Kidney (tissue), 14 donors: ENCODE data around the gene COL11A1. TPM values are rescaled to one million over a fixed set of nuclear protein-coding genes. Genes with fewer than 3 reads are reported as not detected.

ENCODE experiments used
- DNase-seq, 5 donors: peaks; one replicate each; pipeline ENCODE4 v3.0.0-alpha.2; 2013 to 2020
- FAIRE-seq: peaks from 2 replicates; lab custom pipeline; 2012; peaks lifted over from hg19 to GRCh38; lab: Jason Lieb, UNC
- H3K27ac ChIP-seq, 2 donors: one replicate each; pipeline ENCODE4 v1.7.0; 2013; ENCODE audit warnings: low read depth in 2 of 2, low read length in 2 of 2, inconsistent platforms in 1 of 2
- H3K27me3 ChIP-seq: one replicate; pipeline ENCODE4 v1.7.1; 2013; ENCODE audit warnings: low read length, inconsistent platforms; ENCODE audit not compliant: control insufficient read depth, insufficient read depth
- H3K36me3 ChIP-seq, 3 donors: one replicate each; pipeline versions ENCODE4 v1.7.0 to v1.7.1; 2013; ENCODE audit warnings: low read length in 3 of 3, control low read depth in 1 of 3, inconsistent platforms in 1 of 3; ENCODE audit not compliant: insufficient read depth in 3 of 3, control insufficient read depth in 2 of 3
- H3K4me1 ChIP-seq, 3 donors: one replicate each; pipeline versions ENCODE4 v1.7.0 to v1.7.1; 2013; ENCODE audit warnings: low read length in 3 of 3, inconsistent platforms in 1 of 3, low read depth in 1 of 3; ENCODE audit not compliant: control insufficient read depth in 2 of 3, insufficient read depth in 2 of 3
- H3K4me3 ChIP-seq, 3 donors: one replicate each; pipeline versions ENCODE4 v1.7.0 to v1.8.1; 2013; ENCODE audit warnings: low read length in 3 of 3, control low read depth in 1 of 3, inconsistent platforms in 1 of 3
- H3K9ac ChIP-seq, 3 donors: one replicate each; pipeline versions ENCODE4 v1.7.0 to v1.7.1; 2013; ENCODE audit warnings: low read length in 3 of 3, control low read depth in 1 of 3, inconsistent platforms in 1 of 3
- H3K9me3 ChIP-seq, 3 donors: one replicate each; pipeline versions ENCODE4 v1.7.0 to v1.7.1; 2013; ENCODE audit warnings: low read length in 3 of 3, control low read depth in 1 of 3, inconsistent platforms in 1 of 3; ENCODE audit not compliant: control insufficient read depth in 2 of 3, insufficient read depth in 1 of 3
- intact Hi-C: fragments of 100-400 bp; cut with DNase I; formaldehyde crosslinking; loops from one replicate; pipeline ENCODE4 v1.11.1; 2022
- polyA plus RNA-seq: library from polyadenylated mRNA; stranded (reverse); fragments of 350-450 nt; fragmentation: Illumina TruSeq; extraction: RNeasy Lipid Tissue Mini Kit (QIAGEN cat#74804); gene quantifications from one replicate; pipeline ENCODE4 v1.2.3, GENCODE V29; 2014; ENCODE audit warnings: low read depth, low replicate concordance; ENCODE audit not compliant: insufficient read depth
- total RNA-seq: library from RNA; stranded (reverse); fragmentation: NEBNext Ultra II Directional; extraction: Animal tissue kit (Norgen Biotek cat#: 25700); gene quantifications from one replicate; pipeline ENCODE4 v1.2.1, GENCODE V29; 2021
- TF ChIP-seq, protein P1 (sequence below): IDR thresholded peaks from 3 replicates; pipeline ENCODE4 v1.5.1; 2012; ENCODE audit warnings: mild to moderate bottlenecking, moderate library complexity, borderline replicate concordance; ENCODE audit not compliant: insufficient read depth; ENCODE audit errors: extremely low read depth
- donor health status: control.
- donor health status: control.
- donor health status: control.
- donor health status: control.
- donor health status: control.
- donor health status: DM: yes; HTN: yes; CAD: no.
- donor health status: Normal renal cell carcinoma (clear cell type).

Gene COL11A1
- total and polyA plus RNA-seq, 2 donors from 2014 or later, result 0.35 TPM; not detected in 1

DNA sequence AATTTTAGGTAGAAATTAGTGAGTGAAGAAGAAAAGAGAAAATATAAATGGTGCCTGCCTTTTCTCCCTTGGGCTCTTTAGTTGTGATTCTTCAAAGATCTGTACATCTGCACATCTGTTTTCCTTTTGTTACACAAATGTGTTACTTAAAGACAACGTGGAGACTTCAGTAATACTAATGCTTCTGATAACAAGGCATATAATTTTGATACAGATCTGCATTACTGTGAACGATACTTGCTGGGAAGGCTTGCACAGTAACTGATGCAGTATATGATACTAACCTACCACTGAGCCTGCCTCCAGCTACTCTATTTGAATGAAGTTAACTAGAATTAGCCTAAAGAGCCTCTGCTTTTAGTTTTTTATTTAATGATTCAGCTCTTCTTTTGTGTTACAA, 244.6 kb downstream of the COL11A1 start:
- no peak for DNase-seq
- intact Hi-C loops, result no loop called here
- Histone ChIP-seq H3K27me3 (no peaks in the 10 kb centered on the region), H3K27ac (no peak overlapping the region), H3K36me3 (no peaks in the 10 kb centered on the region), H3K4me3 (no peak overlapping the region), H3K9me3 (no peaks in the 10 kb centered on the region), H3K9ac (no peak overlapping the region), H3K4me1 (no peaks in the 10 kb centered on the region)
- TF ChIP-seq, protein P1, sequence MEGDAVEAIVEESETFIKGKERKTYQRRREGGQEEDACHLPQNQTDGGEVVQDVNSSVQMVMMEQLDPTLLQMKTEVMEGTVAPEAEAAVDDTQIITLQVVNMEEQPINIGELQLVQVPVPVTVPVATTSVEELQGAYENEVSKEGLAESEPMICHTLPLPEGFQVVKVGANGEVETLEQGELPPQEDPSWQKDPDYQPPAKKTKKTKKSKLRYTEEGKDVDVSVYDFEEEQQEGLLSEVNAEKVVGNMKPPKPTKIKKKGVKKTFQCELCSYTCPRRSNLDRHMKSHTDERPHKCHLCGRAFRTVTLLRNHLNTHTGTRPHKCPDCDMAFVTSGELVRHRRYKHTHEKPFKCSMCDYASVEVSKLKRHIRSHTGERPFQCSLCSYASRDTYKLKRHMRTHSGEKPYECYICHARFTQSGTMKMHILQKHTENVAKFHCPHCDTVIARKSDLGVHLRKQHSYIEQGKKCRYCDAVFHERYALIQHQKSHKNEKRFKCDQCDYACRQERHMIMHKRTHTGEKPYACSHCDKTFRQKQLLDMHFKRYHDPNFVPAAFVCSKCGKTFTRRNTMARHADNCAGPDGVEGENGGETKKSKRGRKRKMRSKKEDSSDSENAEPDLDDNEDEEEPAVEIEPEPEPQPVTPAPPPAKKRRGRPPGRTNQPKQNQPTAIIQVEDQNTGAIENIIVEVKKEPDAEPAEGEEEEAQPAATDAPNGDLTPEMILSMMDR, result no peak
- FAIRE-seq, result no peak

GRCh38 chr1:102861247-102861646, 247.1 kb downstream of the COL11A1 start:
- intact Hi-C loops, result no loop called here
- TF ChIP-seq, protein P1, result no peak
- no peaks in the 10 kb centered on the region for H3K27me3 ChIP-seq
- no peak overlapping the region for H3K4me3 ChIP-seq
- H3K9ac ChIP-seq, result no peak overlapping the region
- H3K4me1 ChIP-seq, result no peaks in the 10 kb centered on the region
- no peak overlapping the region for H3K27ac ChIP-seq
- no peak for FAIRE-seq
- H3K9me3 ChIP-seq, result no peaks in the 10 kb centered on the region
- H3K36me3 ChIP-seq, result no peaks in the 10 kb centered on the region
- DNase-seq, result no peak

- TF ChIP-seq, protein P1, result no peak
- H3K27me3 ChIP-seq, result no peaks in the 10 kb centered on the region
- no peaks in the 10 kb centered on the region for H3K4me1 ChIP-seq
- H3K36me3 ChIP-seq, result no peaks in the 10 kb centered on the region
- H3K9me3 ChIP-seq, result no peaks in the 10 kb centered on the region
- intact Hi-C loops, result no loop called here
- FAIRE-seq (no peak), DNase-seq (peak in 2 of 5 donors; percentile 37 to 51)
- H3K4me3 ChIP-seq, result no peak overlapping the region
- no peak overlapping the region for H3K9ac ChIP-seq
- no peak overlapping the region for H3K27ac ChIP-seq
These were observed 249.6 kb downstream of the COL11A1 start for GRCh38 chr1:102858695-102859094.

GRCh38 chr1:102857251-102857650, 251.1 kb downstream of the COL11A1 start:
- Histone ChIP-seq H3K4me3 (no peak overlapping the region), H3K4me1 (no peaks in the 10 kb centered on the region), H3K27ac (no peak overlapping the region), H3K27me3 (no peaks in the 10 kb centered on the region), H3K9me3 (no peaks in the 10 kb centered on the region), H3K9ac (no peak overlapping the region), H3K36me3 (no peaks in the 10 kb centered on the region)
- DNase-seq (no peak), FAIRE-seq (no peak)
- TF ChIP-seq, protein P1, result no peak
- intact Hi-C loops, result no loop called here
